ENCODE results near the gene TEX2. TPM values are rescaled to one million over a fixed set of nuclear protein-coding genes. Genes with fewer than 3 reads are reported as not detected.

The TEX2 gene
- total RNA-seq, 4 donors from 2014 or later = 35.5 to 41.3 (median 36.9) TPM

- no peak for TF ChIP-seq EP300 (IDR thresholded peaks at IDR 0.05)
- TF ChIP-seq, protein P1, sequence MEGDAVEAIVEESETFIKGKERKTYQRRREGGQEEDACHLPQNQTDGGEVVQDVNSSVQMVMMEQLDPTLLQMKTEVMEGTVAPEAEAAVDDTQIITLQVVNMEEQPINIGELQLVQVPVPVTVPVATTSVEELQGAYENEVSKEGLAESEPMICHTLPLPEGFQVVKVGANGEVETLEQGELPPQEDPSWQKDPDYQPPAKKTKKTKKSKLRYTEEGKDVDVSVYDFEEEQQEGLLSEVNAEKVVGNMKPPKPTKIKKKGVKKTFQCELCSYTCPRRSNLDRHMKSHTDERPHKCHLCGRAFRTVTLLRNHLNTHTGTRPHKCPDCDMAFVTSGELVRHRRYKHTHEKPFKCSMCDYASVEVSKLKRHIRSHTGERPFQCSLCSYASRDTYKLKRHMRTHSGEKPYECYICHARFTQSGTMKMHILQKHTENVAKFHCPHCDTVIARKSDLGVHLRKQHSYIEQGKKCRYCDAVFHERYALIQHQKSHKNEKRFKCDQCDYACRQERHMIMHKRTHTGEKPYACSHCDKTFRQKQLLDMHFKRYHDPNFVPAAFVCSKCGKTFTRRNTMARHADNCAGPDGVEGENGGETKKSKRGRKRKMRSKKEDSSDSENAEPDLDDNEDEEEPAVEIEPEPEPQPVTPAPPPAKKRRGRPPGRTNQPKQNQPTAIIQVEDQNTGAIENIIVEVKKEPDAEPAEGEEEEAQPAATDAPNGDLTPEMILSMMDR (IDR thresholded peaks at IDR 0.05) = peak; percentile 40 to 66
- no peaks in the 10 kb centered on the region for H3K9me3 ChIP-seq
- peaks cover 21% of the 10 kb centered on the region for H3K4me1 ChIP-seq
- no peaks in the 10 kb centered on the region for H3K36me3 ChIP-seq
- H3K27me3 ChIP-seq = no peaks in the 10 kb centered on the region
- H3K27ac ChIP-seq = no peak overlapping the region
- no peak for DNase-seq (ENCODE audit: low spot score in 2 of 2)
- WGBS = 42% methylated on average over 8 of the region's 8 CpGs
- H3K4me3 ChIP-seq = no peak overlapping the region
Observed at GRCh38 chr17:64133546-64134215, 129.4 kb downstream of the TEX2 start.

DNA sequence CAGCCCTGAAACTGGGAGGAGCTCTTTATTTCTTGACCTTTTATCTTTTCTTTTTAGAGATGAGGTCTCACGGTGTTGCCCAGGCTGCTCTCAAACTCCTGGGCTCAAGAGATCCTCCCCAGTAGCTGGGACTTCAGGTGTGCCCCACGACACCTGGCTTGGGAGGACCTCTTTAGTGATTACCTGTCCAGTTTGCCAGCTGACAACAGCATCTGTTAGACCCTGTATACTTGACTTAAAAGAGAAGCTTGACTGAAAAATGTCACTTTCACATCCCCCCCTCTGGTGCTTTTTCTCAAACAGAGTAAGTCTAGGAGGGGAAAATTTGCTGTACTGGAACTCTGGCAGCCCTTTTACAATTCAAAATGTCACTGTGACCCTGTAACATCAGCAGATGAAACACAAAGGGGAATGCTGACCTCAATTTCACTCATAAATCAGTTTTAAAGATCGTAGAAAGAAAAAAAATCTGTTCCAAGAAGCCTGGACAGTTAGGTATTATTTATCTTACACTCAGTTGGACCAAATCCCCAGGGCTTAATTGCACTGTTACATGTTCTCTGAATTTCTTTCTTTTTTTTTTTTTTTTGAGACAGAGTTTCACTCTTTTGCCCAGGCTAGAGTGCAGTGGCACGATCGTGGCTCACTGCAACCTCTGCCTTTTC, 131.3 kb downstream of the TEX2 start:
- TF ChIP-seq EP300 (IDR thresholded peaks at IDR 0.05) (no peak), POLR2A (IDR thresholded peaks at IDR 0.05) (no peak), POLR2AphosphoS5 (IDR thresholded peaks at IDR 0.05) (no peak)
- TF ChIP-seq, protein P1 (IDR thresholded peaks at IDR 0.05) = no peak
- peaks cover 39% of the 10 kb centered on the region for H3K4me1 ChIP-seq
- no peaks in the 10 kb centered on the region for H3K9me3 ChIP-seq
- WGBS = 73% methylated on average over 5 of the region's 5 CpGs
- H3K4me3 ChIP-seq = no peak overlapping the region
- H3K36me3 ChIP-seq = no peaks in the 10 kb centered on the region
- no peaks in the 10 kb centered on the region for H3K27me3 ChIP-seq
- H3K27ac ChIP-seq = peak overlapping the region; percentile 96
- DNase-seq (ENCODE audit: low spot score in 2 of 2) = no peak

- peak overlapping the region; percentile 96 for H3K27ac ChIP-seq
- no peak for TF ChIP-seq EP300 (IDR thresholded peaks at IDR 0.05)
- TF ChIP-seq, protein P1 (IDR thresholded peaks at IDR 0.05) = no peak
- no peak for TF ChIP-seq POLR2A (IDR thresholded peaks at IDR 0.05)
- TF ChIP-seq POLR2AphosphoS5 (IDR thresholded peaks at IDR 0.05) = peak in 1 of 3 donors; percentile 26
- WGBS = 6% methylated on average over 24 of the region's 24 CpGs
- H3K36me3 ChIP-seq = no peaks in the 10 kb centered on the region
- H3K4me1 ChIP-seq = peaks cover 49% of the 10 kb centered on the region
- H3K4me3 ChIP-seq = peak overlapping the region; percentile 88
- H3K9me3 ChIP-seq = no peaks in the 10 kb centered on the region
- H3K27me3 ChIP-seq = no peaks in the 10 kb centered on the region
- DNase-seq (ENCODE audit: low spot score in 2 of 2) = peak in 1 of 2 donors; percentile 83
Observed at GRCh38 chr17:64130559-64131001, 132.5 kb downstream of the TEX2 start.

- Histone ChIP-seq H3K27ac (peak within 1 kb of the TSS; percentile 96), H3K4me3 (peak within 1 kb of the TSS; percentile 88), H3K9me3 (no peaks in the 10 kb centered on the region), H3K27me3 (no peaks in the 10 kb centered on the region), H3K4me1 (peaks cover 53% of the 10 kb centered on the region), H3K36me3 (no peaks in the 10 kb centered on the region)
- TF ChIP-seq POLR2A (IDR thresholded peaks at IDR 0.05) (peak; percentile 90 to 94), POLR2AphosphoS5 (IDR thresholded peaks at IDR 0.05) (peak; percentile 48 to 92 (median 62)), EP300 (IDR thresholded peaks at IDR 0.05) (no peak)
- WGBS = under 1% methylated on average over 39 of the region's 98 CpGs
- DNase-seq (ENCODE audit: low spot score in 2 of 2) = peak; percentile 95 to 96
Observed at GRCh38 chr17:64129765-64130558, 133.1 kb downstream of the TEX2 start, which contains the start of gene ERN1. Gene ERN1 (minus strand): TSS chr17:64130144. CDS start chr17:64130029, 115 bp downstream.

DNA sequence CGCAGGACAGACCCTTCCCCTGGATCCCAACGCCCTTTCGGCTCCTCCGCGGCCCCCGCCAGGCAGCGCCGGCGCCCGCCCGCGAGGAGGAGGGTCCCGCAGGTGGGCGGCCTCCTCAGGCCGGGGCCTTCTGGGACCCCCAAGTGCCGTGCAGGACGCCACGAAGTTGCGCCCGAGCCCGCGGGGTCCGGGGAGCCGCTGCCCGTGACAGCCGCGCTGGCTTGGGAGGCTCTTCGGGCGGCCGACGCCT, 133.6 kb downstream of the TEX2 start:
- Histone ChIP-seq H3K4me1 (peaks cover 53% of the 10 kb centered on the region), H3K4me3 (peak overlapping the region; percentile 88), H3K9me3 (no peaks in the 10 kb centered on the region), H3K27me3 (no peaks in the 10 kb centered on the region), H3K36me3 (no peaks in the 10 kb centered on the region), H3K27ac (peak overlapping the region; percentile 96)
- WGBS = 0% methylated on average over 2 of the region's 31 CpGs
- TF ChIP-seq, protein P1 (IDR thresholded peaks at IDR 0.05) = no peak
- TF ChIP-seq EP300 (IDR thresholded peaks at IDR 0.05) (no peak), POLR2A (IDR thresholded peaks at IDR 0.05) (no peak), POLR2AphosphoS5 (IDR thresholded peaks at IDR 0.05) (no peak)
- peak in 1 of 2 donors; percentile 66 for DNase-seq (ENCODE audit: low spot score in 2 of 2)
